Subcutaneous adipose tissue (tissue), 4 donors: ENCODE data around the gene TCEANC2. TPM values are rescaled to one million over a fixed set of nuclear protein-coding genes. Genes with fewer than 3 reads are reported as not detected.

Experiments used
- CTCF ChIP-seq: fragments of 450-650 bp; IDR thresholded peaks from one replicate; pipeline ENCODE4 v1.5.1; 2016; ENCODE audit warnings: low read depth, mild to moderate bottlenecking, control low read depth, antibody characterized with exemption, moderate library complexity
- total RNA-seq, 4 donors: library from RNA; depleted of rRNA; stranded (reverse); fragments of >200 nt; gene quantifications; one replicate each; pipeline ENCODE4 v1.1.0, GENCODE V29; 2016

The TCEANC2 gene
- total RNA-seq, 4 donors from 2014 or later: 3.3 to 5.6 (median 4.4) TPM

- TF ChIP-seq CTCF: no peak
Observed at GRCh38 chr1:54084794-54085193, 31.4 kb downstream of the TCEANC2 start.

- TF ChIP-seq CTCF: no peak
Observed at GRCh38 chr1:54086754-54087153, 33.3 kb downstream of the TCEANC2 start.

- TF ChIP-seq CTCF: no peak
Observed at GRCh38 chr1:54088385-54088784, 35.0 kb downstream of the TCEANC2 start.

DNA sequence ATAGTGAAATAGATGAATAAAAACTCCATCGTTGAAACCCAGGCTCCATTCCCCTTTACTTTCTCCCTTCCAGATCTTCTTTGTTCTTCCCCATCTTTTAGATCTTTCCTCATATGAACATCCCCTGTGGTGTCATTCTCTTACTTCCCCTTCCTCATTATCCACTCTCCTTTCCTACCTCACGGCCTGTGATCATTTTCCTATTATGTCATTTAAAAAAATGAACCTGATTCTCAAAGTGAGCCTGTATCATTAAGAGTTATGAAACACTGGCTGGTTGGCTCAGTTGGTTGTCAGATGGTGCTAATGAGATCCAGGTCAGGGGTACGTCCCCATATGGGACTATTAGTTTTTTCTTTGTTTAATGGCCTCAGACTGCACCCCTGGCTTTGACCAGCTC lies 38.3 kb downstream of the TCEANC2 start:
- TF ChIP-seq CTCF: no peak

GRCh38 chr1:54094001-54094729 lies 40.8 kb downstream of the TCEANC2 start:
- TF ChIP-seq CTCF: no peak

DNA sequence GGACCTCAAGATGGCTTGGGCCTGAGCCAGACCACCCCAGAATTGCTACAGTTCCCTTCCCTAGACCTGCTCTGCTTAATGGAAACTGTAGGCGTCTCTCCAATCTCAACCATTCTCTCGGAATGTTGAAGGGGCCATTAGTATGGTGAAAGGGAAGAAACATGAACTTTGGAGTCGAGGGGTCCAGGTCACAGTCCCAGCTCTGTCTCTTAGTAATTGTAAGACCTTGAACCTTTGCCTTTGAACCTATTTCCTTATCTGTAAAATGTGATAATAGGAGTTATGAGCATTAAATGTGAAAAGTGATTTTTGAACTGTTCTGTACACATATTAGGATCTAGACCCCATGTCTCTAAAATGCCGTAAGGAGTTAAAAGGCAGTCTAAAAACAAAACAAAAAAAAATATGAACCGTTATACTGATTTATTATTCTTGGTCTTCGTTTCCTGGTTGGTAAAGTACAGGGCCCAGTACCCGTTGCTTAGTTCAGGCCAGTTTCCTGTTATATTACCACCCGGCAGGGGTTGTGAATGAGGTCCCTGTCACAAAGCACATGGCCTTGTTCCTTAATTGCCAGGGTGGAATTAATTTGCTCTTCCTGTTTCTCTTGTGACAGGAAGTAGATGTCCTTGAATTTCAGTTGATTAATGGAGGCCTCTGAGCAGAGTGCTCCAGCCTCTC lies 42.3 kb downstream of the TCEANC2 start:
- no peak for TF ChIP-seq CTCF

DNA sequence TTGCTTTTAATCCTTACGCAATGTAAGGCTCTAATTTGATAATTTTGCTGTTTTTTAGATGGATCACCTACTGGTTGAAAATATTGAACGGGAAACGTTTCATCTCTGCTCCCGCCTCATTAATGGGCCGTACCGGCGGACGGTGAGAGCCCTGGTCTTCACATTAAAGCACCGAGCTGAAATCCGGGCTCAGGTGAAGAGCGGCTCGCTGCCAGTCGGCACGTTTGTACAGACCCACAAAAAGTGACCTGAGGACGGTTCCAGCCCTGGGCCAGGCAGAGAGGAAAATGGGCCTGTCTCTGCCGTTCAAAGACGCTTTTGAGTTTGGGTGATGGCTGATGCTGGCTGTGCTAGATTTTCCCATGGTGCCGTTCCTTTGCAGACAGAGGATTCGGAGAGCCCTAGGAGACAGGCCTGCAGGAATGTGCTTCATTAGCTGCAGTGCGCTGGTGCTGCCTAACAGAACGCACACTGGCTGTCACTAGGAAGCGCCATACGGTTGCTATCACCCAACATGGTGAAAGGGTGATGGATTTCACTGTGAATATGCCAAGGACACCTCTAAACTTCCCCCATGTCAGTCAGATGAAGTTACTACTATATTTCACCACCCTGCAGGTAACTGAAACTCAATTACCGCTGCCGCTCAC lies 42.9 kb downstream of the TCEANC2 start:
- TF ChIP-seq CTCF: no peak
